SK-N-MC (cell line): ENCODE measurements around the gene HSPB1.

Source experiments
- EZH2 ChIP-seq: fragments of 200-600 bp; sonication (generic); IDR thresholded peaks from one replicate; pipeline ENCODE4 v1.6.1; 2017; ENCODE audit warnings: antibody characterized with exemption
- FOXP2 ChIP-seq: optimal IDR thresholded peaks from 2 replicates; pipeline ENCODE3; 2011; ENCODE audit warnings: mild to moderate bottlenecking, moderate library complexity; ENCODE audit not compliant: insufficient read depth; ENCODE audit errors: extremely low read length, control extremely low read depth
- POLR2AphosphoS5 ChIP-seq: IDR thresholded peaks from 2 replicates; pipeline ENCODE4 v1.6.1; 2012; ENCODE audit warnings: mild to moderate bottlenecking, low read depth, low read length, borderline replicate concordance

GRCh38 chr7:76325092-76325491, 22.6 kb downstream of the HSPB1 start:
- TF ChIP-seq EZH2 (no peak), POLR2AphosphoS5 (no peak), FOXP2 (no peak)
